ENCODE results near the gene PSMD13.

PSMD13 gene

GRCh38 chr11:205221-206001 lies 31.4 kb upstream of the PSMD13 start:
- no peak for DNase-seq

DNA sequence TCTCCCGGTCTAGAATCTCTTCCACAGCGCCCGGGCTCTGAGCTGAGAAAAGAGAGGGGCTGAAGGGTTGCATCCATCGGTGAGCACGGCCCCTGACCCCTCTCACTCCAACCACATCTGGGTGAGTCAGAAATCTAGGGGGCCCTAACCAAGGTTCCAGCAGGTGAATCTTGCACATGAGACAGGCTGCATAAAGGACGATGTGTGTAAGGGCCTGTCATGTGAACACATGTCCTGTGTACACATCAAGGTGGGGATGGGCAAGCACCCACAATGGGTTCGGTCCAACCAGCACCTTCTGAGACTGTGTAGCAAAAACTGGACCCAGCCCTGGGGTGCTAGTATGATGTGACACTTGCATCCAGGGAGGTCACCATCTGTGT lies 30.8 kb upstream of the PSMD13 start:
- DNase-seq, result no peak

GRCh38 chr11:206526-207207 lies 30.1 kb upstream of the PSMD13 start:
- no peak for DNase-seq

DNA sequence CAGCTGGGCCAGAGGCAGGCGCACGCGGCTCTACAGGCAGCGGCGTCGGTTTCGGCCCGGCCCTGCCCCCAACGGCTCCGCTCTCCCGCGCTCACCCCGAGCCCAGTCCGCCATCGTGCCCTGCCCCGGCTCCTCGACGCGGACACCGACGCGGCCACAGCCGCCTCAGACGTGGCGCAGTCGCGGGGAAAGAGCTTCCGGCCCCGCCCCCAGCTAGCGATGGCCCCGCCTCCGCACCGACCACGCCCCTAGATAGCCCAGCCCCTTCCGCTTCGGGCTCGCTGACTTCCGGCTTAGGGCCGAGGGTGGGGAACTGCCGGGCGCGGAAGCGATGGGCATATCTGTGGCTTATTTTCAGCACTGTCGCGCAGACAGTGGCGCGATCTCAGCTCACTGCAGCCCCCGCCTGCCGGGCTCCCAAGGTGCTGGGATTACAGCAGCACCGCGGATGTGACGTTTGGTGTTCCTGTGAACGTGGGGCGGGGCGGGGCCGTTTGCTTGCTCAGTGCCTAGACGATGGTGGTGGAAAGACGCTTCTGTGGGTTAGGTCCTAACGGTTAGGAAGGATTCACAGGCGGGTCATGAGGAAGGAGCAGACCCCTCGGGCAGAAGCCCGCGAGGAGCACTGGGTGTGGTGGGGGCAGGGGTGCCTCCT lies 29.4 kb upstream of the PSMD13 start, which contains the start of the genes BET1L and RIC8A:
BET1L (minus strand) TSS at position 192 of the 655 bp plus-strand sequence; CDS start at position 114, 78 bp downstream.
RIC8A (plus strand) TSS at position 501 of the 655 bp plus-strand sequence. CDS start 1,147 bp downstream, outside the sequence.
- DNase-seq, result peak; percentile 92

GRCh38 chr11:207863-208180 lies 29.0 kb upstream of the PSMD13 start:
- no peak for DNase-seq

DNA sequence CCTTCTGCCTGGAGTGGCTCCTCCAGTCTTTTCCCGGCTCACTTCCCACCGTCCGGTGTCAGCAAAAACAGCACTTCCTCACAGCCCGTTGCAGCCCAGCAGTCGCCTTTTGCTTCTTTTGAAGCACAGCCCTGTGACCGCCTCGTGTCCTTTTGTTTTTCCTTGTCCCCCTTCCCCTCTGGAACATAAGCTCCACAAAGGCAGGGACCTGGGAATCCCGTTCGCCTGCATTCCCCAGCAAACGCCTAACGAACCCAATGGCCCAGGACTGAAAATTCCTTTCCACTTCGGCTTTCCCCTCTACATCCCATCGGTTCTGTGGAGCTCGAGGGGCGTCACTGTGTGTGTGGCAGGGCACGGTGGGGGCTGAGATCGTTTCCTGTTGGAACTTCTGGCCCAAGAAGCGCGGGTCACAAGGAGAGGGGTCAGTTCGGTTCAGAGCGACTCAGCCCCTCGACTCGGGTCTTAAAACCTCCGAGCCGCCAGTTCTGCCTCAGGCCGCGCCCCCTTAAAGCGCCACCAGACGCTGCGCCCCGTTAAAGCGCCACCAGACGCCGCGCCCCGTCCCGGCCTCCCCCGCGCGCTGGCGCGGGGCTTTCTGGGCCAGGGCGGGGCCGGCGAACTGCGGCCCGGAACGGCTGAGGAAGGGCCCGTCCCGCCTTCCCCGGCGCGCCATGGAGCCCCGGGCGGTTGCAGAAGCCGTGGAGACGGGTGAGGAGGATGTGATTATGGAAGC lies 28.4 kb upstream of the PSMD13 start:
- DNase-seq, result peak; percentile 71

- no peak for DNase-seq
Observed at GRCh38 chr11:208917-209260, 27.9 kb upstream of the PSMD13 start.

DNA sequence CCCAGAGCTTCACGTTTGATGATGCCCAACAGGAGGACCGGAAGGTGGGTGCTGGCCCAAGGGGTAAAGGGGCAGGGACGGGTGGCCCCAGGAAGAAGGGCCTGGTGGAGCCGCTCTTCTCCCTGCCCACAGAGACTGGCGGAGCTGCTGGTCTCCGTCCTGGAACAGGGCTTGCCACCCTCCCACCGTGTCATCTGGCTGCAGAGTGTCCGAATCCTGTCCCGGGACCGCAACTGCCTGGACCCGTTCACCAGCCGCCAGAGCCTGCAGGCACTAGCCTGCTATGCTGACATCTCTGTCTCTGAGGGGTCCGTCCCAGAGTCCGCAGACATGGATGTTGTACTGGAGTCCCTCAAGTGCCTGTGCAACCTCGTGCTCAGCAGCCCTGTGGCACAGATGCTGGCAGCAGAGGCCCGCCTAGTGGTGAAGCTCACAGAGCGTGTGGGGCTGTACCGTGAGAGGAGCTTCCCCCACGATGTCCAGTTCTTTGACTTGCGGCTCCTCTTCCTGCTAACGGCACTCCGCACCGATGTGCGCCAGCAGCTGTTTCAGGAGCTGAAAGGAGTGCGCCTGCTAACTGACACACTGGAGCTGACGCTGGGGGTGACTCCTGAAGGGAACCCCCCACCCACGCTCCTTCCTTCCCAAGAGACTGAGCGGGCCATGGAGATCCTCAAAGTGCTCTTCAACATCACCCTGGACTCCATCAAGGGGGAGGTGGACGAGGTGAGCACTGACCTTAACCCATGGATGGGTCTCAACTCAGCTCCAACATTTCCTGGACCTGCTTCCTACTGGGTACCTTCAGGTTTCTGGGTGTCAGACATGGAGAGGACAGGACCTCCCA lies 27.3 kb upstream of the PSMD13 start:
- DNase-seq, result no peak

DNA sequence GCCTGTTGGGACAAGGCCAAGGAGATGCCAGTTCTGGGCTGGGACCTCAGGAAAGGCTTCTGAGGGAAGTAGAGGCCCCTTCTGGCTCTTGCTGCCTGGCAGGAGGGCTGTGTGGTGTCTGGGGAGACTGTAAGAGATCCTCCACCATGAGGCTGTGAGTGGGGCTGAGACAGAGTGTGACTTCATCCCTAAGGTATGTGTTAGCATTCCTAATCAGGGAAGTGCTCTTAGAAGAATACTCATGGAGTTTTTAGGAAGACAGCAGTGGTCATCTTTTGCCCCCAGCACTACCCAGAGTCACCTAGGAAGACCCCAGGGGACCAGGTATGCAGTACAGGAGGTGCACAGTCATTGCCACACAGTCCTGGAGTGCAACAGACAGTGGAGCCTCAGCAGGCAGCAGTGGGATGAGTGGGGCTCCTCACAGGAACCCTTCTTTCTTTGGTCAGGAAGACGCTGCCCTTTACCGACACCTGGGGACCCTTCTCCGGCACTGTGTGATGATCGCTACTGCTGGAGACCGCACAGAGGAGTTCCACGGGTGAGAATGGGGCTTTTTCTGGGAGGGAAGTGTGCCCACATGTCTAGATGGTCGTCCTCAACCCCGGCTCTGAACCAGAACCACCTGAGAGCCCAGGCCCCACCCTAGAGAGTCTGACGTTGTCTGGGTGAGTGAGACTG lies 26.5 kb upstream of the PSMD13 start:
- no peak for DNase-seq

GRCh38 chr11:210803-211180 lies 26.0 kb upstream of the PSMD13 start:
- no peak for DNase-seq

GRCh38 chr11:211295-211694 lies 25.5 kb upstream of the PSMD13 start:
- DNase-seq, result no peak

- DNase-seq, result no peak
Observed at GRCh38 chr11:211741-212140, 25.0 kb upstream of the PSMD13 start.

DNA sequence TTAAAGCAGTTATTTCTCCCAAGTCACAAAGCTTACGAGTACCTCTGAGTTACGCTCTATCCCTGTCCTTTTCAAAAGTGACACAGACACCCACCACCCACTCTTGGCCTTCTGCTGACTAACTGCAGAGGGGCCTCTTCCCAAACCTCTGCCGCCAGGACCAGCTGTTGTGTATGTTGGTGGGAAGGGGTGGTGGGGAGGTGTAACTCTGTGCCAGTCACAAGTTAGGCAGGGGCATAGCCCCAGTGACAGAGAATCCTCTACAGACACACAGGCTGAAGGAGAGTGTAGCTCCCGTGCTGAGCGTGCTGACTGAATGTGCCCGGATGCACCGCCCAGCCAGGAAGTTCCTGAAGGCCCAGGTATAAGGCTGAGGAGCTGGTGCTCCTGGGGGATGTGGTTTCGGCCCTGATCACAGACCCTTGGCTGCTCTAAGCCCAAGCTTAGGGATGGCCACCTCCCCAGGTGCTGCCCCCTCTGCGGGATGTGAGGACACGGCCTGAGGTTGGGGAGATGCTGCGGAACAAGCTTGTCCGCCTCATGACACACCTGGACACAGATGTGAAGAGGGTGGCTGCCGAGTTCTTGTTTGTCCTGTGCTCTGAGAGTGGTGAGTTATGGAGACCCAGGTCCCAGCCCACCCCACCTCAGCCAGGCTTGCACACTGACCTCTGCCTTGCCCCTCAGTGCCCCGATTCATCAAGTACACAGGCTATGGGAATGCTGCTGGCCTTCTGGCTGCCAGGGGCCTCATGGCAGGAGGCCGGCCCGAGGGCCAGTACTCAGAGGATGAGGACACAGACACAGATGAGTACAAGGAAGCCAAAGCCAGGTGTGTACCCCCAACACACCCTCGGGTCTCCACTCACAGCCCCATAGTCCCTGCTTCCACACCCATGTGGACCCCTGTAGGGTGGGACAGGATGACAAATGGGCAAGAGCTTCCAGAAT lies 24.4 kb upstream of the PSMD13 start:
- no peak for DNase-seq

DNA sequence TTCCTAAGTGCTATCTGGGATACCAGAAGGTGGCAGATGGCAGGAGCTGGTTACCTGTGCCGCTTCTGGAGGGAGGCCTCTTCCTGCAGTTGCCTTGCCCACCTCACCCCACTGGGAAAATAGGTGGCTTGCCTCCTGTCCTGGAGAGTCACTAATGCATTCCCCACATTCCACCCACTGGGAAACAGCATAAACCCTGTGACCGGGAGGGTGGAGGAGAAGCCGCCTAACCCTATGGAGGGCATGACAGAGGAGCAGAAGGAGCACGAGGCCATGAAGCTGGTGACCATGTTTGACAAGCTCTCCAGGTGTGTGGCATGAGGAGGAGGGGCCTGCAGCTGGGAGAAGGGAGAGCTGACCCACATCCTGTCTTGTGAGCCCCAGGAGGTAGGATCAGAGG lies 23.7 kb upstream of the PSMD13 start:
- no peak for DNase-seq

GRCh38 chr11:214083-214482 lies 22.7 kb upstream of the PSMD13 start:
- DNase-seq, result no peak

DNA sequence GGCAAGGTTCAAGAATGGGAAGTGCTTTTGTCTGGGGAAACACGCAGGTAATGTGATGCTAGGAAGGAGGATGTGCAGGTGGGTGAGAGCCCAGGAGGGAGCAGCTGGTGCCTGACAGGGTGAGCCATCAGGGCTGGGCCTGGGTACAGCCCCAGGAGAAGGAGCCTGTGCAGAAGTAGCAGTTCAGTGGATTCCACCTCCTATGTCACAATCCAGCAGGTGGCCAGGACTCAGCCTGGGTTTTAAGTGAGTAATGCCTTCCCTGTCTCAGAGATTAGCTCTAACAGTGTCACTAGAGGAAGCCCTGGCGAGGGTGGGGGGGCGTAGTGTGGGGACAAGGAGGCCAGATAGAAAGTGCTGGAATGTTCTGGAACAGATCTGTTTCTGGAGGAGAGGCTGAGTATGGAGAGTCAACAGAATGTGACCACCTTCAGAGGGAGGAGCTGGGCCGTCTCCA lies 21.2 kb upstream of the PSMD13 start:
- no peak for DNase-seq

GRCh38 chr11:216081-216974 lies 20.4 kb upstream of the PSMD13 start:
- DNase-seq, result no peak

DNA sequence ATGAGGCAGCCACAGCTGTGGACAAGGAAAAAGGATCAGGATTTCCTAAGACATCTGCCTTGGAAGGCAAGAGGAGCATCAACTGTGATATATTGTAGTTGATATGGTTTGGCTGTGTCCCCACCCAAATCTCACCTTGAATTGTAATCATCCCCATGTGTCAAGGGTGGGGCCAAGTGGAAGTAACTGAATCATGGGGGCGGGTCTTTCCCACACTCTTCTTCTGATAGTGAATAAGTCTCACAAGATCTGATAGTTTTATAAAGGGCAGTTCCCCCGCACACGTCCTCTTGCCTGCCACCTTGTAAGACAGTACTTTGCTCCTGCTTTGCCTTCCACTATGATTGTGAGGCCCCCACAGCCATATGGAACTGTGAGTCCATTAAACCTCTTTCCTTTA lies 19.1 kb upstream of the PSMD13 start:
- no peak for DNase-seq

GRCh38 chr11:218815-219593 lies 17.8 kb upstream of the PSMD13 start:
- DNase-seq, result no peak
